ENCODE results near the gene GREB1L.
"Not testable (repeated sequence)": the region's sequence is repeated elsewhere in the genome, so short reads cannot be mapped to it uniquely, and the experiment has no call there.

GREB1L gene

GRCh38 chr18:21242141-21242779 is at the start of gene GREB1L:
GREB1L (plus strand) TSS chr18:21242232; CDS start chr18:21383519, 141,287 bp downstream.
- H3K4me3 ChIP-seq, result peak within 1 kb of the TSS; percentile 55
- peaks cover 26% of the 10 kb centered on the region for H3K9me3 ChIP-seq
- TF ChIP-seq Cebpa-rat (IDR thresholded peaks at IDR 0.05), result no peak
- no peaks in the 10 kb centered on the region for H4K20me1 ChIP-seq
- peak within 1 kb of the TSS; percentile 66 for H3K4me2 ChIP-seq
- no peak within 1 kb of the TSS for H3K9ac ChIP-seq
- H3K4me1 ChIP-seq, result no peaks in the 10 kb centered on the region
- no peaks in the 10 kb centered on the region for H3K36me3 ChIP-seq
- no peak within 1 kb of the TSS for H3K27ac ChIP-seq
- peaks cover 52% of the 10 kb centered on the region for H3K27me3 ChIP-seq

- H3K9me3 ChIP-seq, result no peaks in the 10 kb centered on the region
- H3K4me2 ChIP-seq, result no peak overlapping the region
Observed at GRCh38 chr18:21192308-21192624, 49.8 kb upstream of the GREB1L start.

DNA sequence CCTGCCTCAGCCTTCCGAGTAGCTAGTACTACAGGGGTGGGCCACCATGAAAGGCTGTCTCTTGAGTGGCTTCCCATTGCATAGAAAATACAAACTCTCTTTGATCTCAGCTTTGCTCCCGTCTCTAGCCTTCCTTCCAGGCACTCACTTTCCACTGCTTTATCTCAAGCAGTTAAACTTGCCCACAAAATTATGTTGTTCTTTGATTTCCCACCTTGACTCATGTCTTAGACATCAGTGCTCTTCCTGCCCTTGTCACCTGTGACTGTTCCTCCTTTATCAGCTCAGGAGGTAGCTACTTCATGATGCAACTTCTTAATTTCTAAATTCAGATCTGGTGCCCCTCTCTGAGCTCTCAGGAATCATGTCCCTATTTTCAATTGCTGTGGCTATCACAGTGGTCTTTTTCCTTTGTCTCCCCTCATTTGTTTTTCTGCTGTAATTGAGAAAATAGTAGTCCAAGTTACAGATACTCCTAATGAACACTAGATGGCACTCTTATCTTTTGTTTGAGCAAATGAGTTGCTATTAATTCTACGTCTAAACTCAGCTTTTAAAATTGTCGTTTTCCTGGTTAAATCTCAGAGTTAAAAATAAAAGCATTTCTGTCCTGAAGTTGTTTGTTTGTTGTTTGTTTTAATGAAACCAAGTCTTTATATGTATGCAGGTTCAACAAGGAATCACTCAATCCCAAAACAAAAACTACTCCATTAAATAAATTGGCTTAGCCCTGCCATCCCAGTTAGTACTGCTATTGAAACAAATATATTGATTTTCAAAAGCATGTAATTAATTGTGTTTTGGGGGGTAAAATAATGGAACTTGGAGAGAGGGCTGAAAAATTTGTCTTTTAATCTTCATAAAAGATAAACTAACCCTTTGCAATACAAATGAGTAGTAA is 46.9 kb upstream of the GREB1L start:
- H4K20me1 ChIP-seq, result no peaks in the 10 kb centered on the region
- TF ChIP-seq Cebpa-rat (IDR thresholded peaks at IDR 0.05), result no peak
- H3K9me3 ChIP-seq, result no peaks in the 10 kb centered on the region
- H3K4me1 ChIP-seq, result no peaks in the 10 kb centered on the region
- H3K4me3 ChIP-seq, result no peak overlapping the region
- H3K4me2 ChIP-seq, result no peak overlapping the region
- H3K27ac ChIP-seq, result no peak overlapping the region
- H3K36me3 ChIP-seq, result no peaks in the 10 kb centered on the region
- no peak overlapping the region for H3K9ac ChIP-seq
- no peaks in the 10 kb centered on the region for H3K27me3 ChIP-seq

More at GRCh38 chr18:21192308-21192624, 49.8 kb upstream of the GREB1L start:
- Histone ChIP-seq H3K4me3 (no peak overlapping the region), H3K27ac (no peak overlapping the region), H3K9ac (no peak overlapping the region), H4K20me1 (no peaks in the 10 kb centered on the region), H3K27me3 (no peaks in the 10 kb centered on the region), H3K36me3 (no peaks in the 10 kb centered on the region), H3K4me1 (no peaks in the 10 kb centered on the region)
- no peak for TF ChIP-seq Cebpa-rat (IDR thresholded peaks at IDR 0.05)

- Histone ChIP-seq H3K9ac (no peak overlapping the region), H3K4me2 (no peak overlapping the region), H3K9me3 (no peaks in the 10 kb centered on the region), H3K27ac (no peak overlapping the region), H3K36me3 (no peaks in the 10 kb centered on the region), H3K27me3 (no peaks in the 10 kb centered on the region), H3K4me3 (no peak overlapping the region), H3K4me1 (no peaks in the 10 kb centered on the region), H4K20me1 (no peaks in the 10 kb centered on the region)
- no peak for TF ChIP-seq Cebpa-rat (IDR thresholded peaks at IDR 0.05)
Observed at GRCh38 chr18:21196426-21196825, 45.6 kb upstream of the GREB1L start.

GRCh38 chr18:21203126-21203525 is 38.9 kb upstream of the GREB1L start:
- H3K9ac ChIP-seq, result no peak overlapping the region
- H4K20me1 ChIP-seq, result no peaks in the 10 kb centered on the region
- H3K4me1 ChIP-seq, result no peaks in the 10 kb centered on the region
- no peaks in the 10 kb centered on the region for H3K27me3 ChIP-seq
- no peak overlapping the region for H3K4me2 ChIP-seq
- no peaks in the 10 kb centered on the region for H3K9me3 ChIP-seq
- TF ChIP-seq Cebpa-rat (IDR thresholded peaks at IDR 0.05), result no peak
- H3K27ac ChIP-seq, result no peak overlapping the region
- H3K4me3 ChIP-seq, result no peak overlapping the region
- H3K36me3 ChIP-seq, result no peaks in the 10 kb centered on the region

DNA sequence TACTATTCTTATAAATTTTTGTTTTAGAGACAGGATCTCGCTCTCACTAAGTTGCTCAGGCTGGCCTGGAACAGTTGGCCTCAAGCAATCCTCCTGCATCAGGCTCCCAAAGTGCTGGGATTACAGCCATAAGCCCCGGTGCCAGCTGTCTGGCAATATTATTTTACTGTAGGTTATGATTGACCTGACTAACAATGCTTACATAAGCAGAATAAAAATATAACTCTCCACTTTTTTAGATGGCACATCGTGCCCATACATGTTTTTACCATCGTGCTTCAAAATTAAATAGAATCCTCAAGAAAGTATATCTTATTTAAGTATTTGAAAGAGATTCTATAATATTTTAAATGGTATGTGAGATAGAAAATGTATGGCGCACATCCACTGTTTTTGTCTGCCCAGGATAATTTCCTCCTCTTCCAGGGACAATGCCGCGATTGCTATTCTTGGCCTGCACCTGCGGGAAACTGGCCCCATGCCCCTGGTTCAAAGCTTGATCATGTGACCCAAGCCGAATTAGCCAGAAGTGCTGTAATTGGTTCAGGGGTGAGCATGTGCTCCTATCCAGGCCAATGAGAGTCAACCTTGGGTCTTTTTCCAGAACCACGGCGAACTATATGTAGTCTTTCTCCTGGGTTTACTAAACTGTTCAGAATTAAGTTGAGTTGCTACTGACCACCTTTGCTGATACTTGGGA is 38.3 kb upstream of the GREB1L start:
- no peak overlapping the region for H3K4me2 ChIP-seq
- no peak overlapping the region for H3K9ac ChIP-seq
- H3K9me3 ChIP-seq, result no peaks in the 10 kb centered on the region

GRCh38 chr18:21205695-21206094 is 36.3 kb upstream of the GREB1L start:
- TF ChIP-seq Cebpa-rat (IDR thresholded peaks at IDR 0.05), result no peak
- H3K27me3 ChIP-seq, result no peaks in the 10 kb centered on the region
- H3K9ac ChIP-seq, result no peak overlapping the region
- no peaks in the 10 kb centered on the region for H3K36me3 ChIP-seq
- no peak overlapping the region for H3K27ac ChIP-seq
- no peak overlapping the region for H3K4me3 ChIP-seq
- H3K9me3 ChIP-seq, result no peaks in the 10 kb centered on the region
- no peaks in the 10 kb centered on the region for H3K4me1 ChIP-seq
- no peak overlapping the region for H3K4me2 ChIP-seq
- H4K20me1 ChIP-seq, result no peaks in the 10 kb centered on the region

More for the DNA sequence above, 38.3 kb upstream of the GREB1L start:
- Histone ChIP-seq H3K27ac (no peak overlapping the region), H3K36me3 (no peaks in the 10 kb centered on the region), H3K4me1 (no peaks in the 10 kb centered on the region), H4K20me1 (no peaks in the 10 kb centered on the region), H3K27me3 (no peaks in the 10 kb centered on the region), H3K4me3 (no peak overlapping the region)
- TF ChIP-seq Cebpa-rat (IDR thresholded peaks at IDR 0.05), result no peak

DNA sequence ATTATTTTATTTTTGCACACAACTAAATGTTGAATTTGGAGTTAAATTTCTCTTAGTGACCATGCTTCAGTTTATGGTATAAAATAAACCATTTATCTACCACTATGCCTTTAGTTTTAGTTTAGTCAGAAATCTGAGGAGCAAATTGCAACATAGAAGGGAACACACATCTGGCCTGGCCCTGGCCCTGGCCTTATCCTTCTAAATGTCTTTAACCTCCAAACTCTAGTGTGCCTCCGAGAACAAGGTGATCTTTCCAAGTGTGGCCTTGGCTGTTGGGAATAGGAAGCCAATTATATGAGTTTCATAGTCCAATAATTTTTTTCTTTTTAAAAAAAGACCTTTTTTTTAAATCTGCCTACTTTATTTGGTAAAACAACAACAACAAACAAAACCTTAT is 31.8 kb upstream of the GREB1L start:
- H4K20me1 ChIP-seq, result no peaks in the 10 kb centered on the region
- H3K9me3 ChIP-seq, result no peaks in the 10 kb centered on the region
- H3K27ac ChIP-seq, result no peak overlapping the region
- no peaks in the 10 kb centered on the region for H3K36me3 ChIP-seq
- H3K27me3 ChIP-seq, result no peaks in the 10 kb centered on the region
- no peak overlapping the region for H3K9ac ChIP-seq
- no peak for TF ChIP-seq Cebpa-rat (IDR thresholded peaks at IDR 0.05)
- H3K4me1 ChIP-seq, result no peaks in the 10 kb centered on the region
- no peak overlapping the region for H3K4me2 ChIP-seq
- no peak overlapping the region for H3K4me3 ChIP-seq

DNA sequence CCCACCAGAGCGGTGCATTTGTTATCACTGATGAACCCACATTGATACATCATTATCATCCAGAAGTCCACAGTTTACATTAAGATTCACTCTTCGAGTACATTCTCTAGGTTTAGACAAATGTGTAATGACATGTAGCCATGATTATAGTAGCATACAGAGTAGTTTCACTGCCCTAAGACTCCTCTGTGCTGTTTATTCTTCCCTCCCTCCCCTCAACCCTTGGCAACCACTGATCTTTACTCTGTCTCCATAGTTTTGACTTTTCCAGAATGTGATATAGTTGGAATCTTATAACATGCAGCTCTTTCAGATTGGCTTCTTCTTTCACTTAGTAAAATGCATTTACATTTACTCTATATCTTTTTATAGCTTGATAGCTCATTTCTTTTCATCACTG is 31.2 kb upstream of the GREB1L start:
- no peak for TF ChIP-seq Cebpa-rat (IDR thresholded peaks at IDR 0.05)
- H3K9me3 ChIP-seq, result no peaks in the 10 kb centered on the region

GRCh38 chr18:21214409-21214808 is 27.6 kb upstream of the GREB1L start:
- not testable (repeated sequence) for H3K4me1 ChIP-seq, H3K4me3 ChIP-seq, H3K27me3 ChIP-seq, H3K9ac ChIP-seq, H3K36me3 ChIP-seq, H3K4me2 ChIP-seq, H3K9me3 ChIP-seq, H4K20me1 ChIP-seq, H3K27ac ChIP-seq

More for the DNA sequence above, 31.2 kb upstream of the GREB1L start:
- Histone ChIP-seq H3K36me3 (no peaks in the 10 kb centered on the region), H3K4me1 (no peaks in the 10 kb centered on the region), H4K20me1 (no peaks in the 10 kb centered on the region), H3K4me3 (no peak overlapping the region), H3K9ac (no peak overlapping the region), H3K27ac (no peak overlapping the region), H3K27me3 (no peaks in the 10 kb centered on the region), H3K4me2 (no peak overlapping the region)
